ENCODE data around the gene PPIP5K2.

The PPIP5K2 gene

DNA sequence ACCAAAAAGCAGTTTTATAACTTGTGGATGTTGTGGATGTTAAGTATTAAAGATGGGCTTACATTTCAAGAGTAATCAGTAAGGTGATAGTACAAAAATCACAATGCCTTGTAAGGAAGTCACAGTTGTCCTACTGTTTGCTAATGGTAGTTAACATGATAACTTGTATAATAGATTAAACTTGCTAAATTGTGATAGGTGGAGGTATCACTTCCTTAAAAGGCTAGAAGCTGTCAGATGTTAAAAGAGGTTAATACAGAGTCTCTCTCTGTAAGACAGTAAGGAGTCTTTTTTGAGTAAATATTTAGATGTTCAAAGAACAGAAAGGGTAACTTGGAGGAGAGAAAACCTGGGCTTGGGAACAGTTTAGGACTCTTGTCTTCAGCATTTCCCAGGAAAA is 124.3 kb downstream of the PPIP5K2 start:
- no peak for DNase-seq (ENCODE audit: low spot score)
- in situ Hi-C loops (cut with MboI; ENCODE audit: low pct_unique_long_range_greater_than_20kb, low sequenced_read_pairs, unreplicated experiment) = no loop called here
- TF ChIP-seq, protein P1, sequence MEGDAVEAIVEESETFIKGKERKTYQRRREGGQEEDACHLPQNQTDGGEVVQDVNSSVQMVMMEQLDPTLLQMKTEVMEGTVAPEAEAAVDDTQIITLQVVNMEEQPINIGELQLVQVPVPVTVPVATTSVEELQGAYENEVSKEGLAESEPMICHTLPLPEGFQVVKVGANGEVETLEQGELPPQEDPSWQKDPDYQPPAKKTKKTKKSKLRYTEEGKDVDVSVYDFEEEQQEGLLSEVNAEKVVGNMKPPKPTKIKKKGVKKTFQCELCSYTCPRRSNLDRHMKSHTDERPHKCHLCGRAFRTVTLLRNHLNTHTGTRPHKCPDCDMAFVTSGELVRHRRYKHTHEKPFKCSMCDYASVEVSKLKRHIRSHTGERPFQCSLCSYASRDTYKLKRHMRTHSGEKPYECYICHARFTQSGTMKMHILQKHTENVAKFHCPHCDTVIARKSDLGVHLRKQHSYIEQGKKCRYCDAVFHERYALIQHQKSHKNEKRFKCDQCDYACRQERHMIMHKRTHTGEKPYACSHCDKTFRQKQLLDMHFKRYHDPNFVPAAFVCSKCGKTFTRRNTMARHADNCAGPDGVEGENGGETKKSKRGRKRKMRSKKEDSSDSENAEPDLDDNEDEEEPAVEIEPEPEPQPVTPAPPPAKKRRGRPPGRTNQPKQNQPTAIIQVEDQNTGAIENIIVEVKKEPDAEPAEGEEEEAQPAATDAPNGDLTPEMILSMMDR (IDR thresholded peaks at IDR 0.05; ENCODE audit: extremely low read depth, insufficient read depth, missing control alignments) = no peak

GRCh38 chr5:103245761-103246160 is 125.7 kb downstream of the PPIP5K2 start:
- no peak for DNase-seq (ENCODE audit: low spot score)
- TF ChIP-seq, protein P1 (IDR thresholded peaks at IDR 0.05; ENCODE audit: extremely low read depth, insufficient read depth, missing control alignments) = no peak
- in situ Hi-C loops (cut with MboI; ENCODE audit: low pct_unique_long_range_greater_than_20kb, low sequenced_read_pairs, unreplicated experiment) = no loop called here

DNA sequence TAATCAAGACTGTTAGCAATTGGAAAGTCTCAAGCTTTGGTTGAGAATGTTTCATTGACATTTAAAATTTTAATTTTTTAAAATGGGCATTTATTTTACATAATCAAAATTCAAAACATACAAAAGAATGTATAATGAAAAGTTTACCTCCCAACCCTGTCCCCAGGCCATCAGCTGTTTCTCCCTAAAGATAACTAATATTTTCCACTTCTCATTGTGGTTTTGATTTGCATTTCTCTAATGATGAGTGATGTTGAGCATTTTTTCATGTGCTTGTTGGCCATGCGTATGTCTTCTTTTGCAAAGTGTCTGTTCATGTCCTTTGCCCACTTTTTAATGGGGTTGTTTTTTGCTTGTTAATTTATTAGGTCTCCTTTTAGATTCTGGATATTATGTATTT is 127.0 kb downstream of the PPIP5K2 start:
- DNase-seq (ENCODE audit: low spot score) = no peak
- in situ Hi-C loops (cut with MboI; ENCODE audit: low pct_unique_long_range_greater_than_20kb, low sequenced_read_pairs, unreplicated experiment) = no loop called here
- TF ChIP-seq, protein P1 (IDR thresholded peaks at IDR 0.05; ENCODE audit: extremely low read depth, insufficient read depth, missing control alignments) = no peak

DNA sequence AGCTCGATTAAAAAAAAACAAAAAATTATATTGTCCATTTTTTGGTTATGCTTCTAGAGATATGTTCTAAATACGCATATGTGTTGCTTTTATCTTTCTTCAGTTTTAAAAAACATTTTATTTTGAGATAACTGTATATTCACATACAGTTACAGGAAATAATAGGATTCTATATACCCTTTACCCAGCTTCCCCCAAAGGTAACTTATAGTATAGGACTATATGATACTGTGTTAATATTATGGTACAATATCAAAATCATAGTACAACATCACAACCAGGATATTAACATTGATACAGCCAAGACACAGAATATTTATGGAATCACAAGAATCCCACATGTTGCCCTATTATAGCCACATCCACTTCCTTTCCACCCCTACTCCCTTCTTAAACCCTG is 129.0 kb downstream of the PPIP5K2 start:
- in situ Hi-C loops (cut with MboI; ENCODE audit: low pct_unique_long_range_greater_than_20kb, low sequenced_read_pairs, unreplicated experiment) = no loop called here
- DNase-seq (ENCODE audit: low spot score) = no peak
- TF ChIP-seq, protein P1 (IDR thresholded peaks at IDR 0.05; ENCODE audit: extremely low read depth, insufficient read depth, missing control alignments) = no peak

GRCh38 chr5:103254921-103255320 is 134.8 kb downstream of the PPIP5K2 start:
- in situ Hi-C loops (cut with MboI; ENCODE audit: low pct_unique_long_range_greater_than_20kb, low sequenced_read_pairs, unreplicated experiment) = no loop called here
- DNase-seq (ENCODE audit: low spot score) = no peak
- TF ChIP-seq, protein P1 (IDR thresholded peaks at IDR 0.05; ENCODE audit: extremely low read depth, insufficient read depth, missing control alignments) = no peak

DNA sequence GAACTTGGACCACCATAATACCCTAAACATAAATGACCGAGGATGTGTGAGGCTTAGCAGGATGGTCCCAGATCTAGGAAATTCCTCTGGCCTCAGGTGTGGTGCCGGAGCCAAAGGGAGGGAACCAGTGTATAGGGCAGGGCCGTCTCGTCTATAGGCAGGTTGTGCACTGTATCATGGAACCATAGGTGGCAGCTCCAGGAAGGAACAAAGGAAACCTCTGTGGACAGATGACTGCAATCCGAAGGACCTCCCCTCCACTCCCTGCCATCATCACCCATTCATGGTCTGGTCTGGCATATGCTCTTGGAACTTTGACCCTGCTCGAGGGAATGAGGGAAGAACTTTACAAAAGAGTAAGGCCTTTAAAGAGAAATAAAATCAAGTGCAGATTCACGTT is 135.6 kb downstream of the PPIP5K2 start:
- TF ChIP-seq, protein P1 (IDR thresholded peaks at IDR 0.05; ENCODE audit: extremely low read depth, insufficient read depth, missing control alignments) = no peak
- in situ Hi-C loops (cut with MboI; ENCODE audit: low pct_unique_long_range_greater_than_20kb, low sequenced_read_pairs, unreplicated experiment) = no loop called here
- DNase-seq (ENCODE audit: low spot score) = no peak

DNA sequence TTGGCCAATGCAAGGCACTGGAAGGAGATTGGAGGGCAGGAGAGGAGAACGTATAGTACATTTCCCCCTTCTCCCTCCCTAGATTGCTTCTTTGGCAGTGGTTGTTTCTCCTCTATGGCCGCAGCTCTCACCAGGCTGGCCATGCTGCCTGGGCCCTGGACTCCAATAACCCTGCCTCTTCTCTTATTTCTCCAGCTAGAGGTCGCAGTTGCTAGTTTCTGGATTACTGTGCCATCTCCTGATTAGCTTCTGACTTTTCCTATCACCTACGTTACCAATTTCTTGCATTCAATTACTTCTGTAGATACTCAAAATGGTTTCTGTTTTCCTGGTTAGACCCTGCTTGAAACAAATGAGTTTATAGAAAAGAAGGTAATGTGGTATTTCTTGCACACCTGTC is 136.1 kb downstream of the PPIP5K2 start:
- no peak for DNase-seq (ENCODE audit: low spot score)
- TF ChIP-seq, protein P1 (IDR thresholded peaks at IDR 0.05; ENCODE audit: extremely low read depth, insufficient read depth, missing control alignments) = peak; percentile 29
- in situ Hi-C loops (cut with MboI; ENCODE audit: low pct_unique_long_range_greater_than_20kb, low sequenced_read_pairs, unreplicated experiment) = no loop called here
